ENCODE results near the gene ALG12.

The ALG12 gene

DNA sequence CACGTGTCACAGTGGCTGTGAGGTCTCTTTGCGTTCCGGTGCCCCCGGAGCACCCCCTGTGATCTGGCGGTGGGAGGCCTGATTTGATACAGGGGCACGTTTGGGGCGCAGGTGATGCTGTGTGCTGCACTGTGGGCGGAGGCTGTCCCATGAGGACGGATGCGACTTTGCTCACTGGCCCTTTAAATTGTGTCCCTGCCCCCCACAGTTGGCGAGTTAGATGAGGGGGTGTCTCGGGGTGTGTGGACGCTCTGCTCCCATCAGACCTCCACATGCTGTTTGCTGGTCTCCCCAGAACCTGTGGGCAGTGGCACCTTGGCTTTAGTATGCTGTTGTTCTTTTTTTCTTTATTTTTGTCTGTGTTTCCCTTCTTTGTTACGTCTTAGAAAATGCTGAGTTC, 59.4 kb downstream of the ALG12 start:
- no peak for TF ChIP-seq YY1 (IDR thresholded peaks at IDR 0.05; ENCODE audit: low read depth)
- TF ChIP-seq, protein P1, sequence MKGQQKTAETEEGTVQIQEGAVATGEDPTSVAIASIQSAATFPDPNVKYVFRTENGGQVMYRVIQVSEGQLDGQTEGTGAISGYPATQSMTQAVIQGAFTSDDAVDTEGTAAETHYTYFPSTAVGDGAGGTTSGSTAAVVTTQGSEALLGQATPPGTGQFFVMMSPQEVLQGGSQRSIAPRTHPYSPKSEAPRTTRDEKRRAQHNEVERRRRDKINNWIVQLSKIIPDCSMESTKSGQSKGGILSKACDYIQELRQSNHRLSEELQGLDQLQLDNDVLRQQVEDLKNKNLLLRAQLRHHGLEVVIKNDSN (IDR thresholded peaks at IDR 0.05) = no peak
- TF ChIP-seq EGR1 (IDR thresholded peaks at IDR 0.05) = no peak
- TF ChIP-seq RAD21 (IDR thresholded peaks at IDR 0.05; ENCODE audit: low read depth) = no peak
- TF ChIP-seq ZBTB7A (IDR thresholded peaks at IDR 0.05; ENCODE audit: low read depth) = no peak
- TF ChIP-seq NFIC (IDR thresholded peaks at IDR 0.05) = no peak
- no peak for TF ChIP-seq TCF12 (IDR thresholded peaks at IDR 0.05; ENCODE audit: low read depth)
- TF ChIP-seq CREB1 (IDR thresholded peaks at IDR 0.05; ENCODE audit: low read depth) = no peak
- no peak for TF ChIP-seq TAF1 (IDR thresholded peaks at IDR 0.05; ENCODE audit: low read depth)
- TF ChIP-seq CEBPB (IDR thresholded peaks at IDR 0.05) = no peak

DNA sequence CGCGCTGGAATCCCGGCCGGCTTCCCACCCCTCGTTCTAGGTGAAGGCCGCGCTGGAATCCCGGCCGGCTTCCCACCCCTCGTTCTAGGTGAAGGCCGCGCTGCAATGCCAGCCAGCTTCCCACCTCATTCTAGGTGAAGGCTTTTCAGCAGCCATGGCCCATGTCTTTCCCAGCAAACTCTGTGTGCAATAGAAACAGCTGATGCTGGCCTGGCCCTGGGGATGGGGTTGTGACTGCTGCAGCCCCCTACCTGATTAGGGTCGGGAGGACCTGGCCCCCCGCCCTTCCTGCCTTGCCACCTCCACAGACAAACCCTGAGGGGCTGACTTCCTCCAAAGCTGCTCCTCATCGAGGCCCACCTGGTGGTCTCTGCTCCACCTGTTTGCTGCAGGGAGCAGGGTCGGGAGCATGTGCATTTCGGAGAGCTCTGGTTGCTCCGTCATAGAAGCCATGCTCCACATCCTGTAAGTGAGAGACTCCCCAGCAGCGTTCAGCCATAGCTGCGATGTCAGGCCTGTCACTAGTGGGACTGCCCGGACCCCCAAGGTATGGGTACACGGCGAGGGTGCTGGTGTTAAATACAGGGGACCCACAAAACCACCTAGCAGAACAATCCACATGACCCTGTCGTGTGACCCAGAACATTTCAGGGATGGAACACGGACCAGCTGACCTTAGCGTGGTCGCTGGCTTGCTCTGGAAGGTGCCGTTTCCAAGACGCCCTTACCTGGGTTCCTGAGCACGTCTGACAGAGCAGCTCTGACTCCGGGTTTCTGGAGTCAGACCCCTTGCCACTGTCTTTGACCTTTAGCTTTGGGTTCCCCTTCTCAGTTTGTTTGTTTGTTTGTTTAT, 61.2 kb downstream of the ALG12 start:
- TF ChIP-seq ZBTB7A (IDR thresholded peaks at IDR 0.05; ENCODE audit: low read depth) (no peak), CEBPB (IDR thresholded peaks at IDR 0.05) (no peak)

DNA sequence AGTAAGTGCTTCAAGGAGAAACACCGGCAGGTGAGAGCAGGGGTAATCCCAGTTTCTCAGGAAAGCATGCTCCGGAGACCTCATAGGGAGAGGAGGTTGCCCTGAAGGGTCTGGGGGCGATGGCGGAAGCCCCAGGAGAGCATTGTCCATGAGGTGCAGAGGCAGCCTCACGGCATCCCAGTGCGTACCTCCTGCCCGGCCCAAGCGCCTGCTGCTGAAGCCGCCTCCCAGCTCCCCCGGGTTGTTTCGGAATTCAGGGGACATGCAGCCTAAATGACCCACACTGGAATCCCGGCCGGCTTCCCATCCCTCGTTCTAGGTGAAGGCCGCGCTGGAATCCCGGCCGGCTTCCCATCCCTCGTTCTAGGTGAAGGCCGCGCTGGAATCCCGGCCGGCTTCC, 61.9 kb downstream of the ALG12 start:
- TF ChIP-seq FOXM1 (IDR thresholded peaks at IDR 0.05; ENCODE audit: borderline replicate concordance, low read depth) = no peak
- TF ChIP-seq EGR1 (IDR thresholded peaks at IDR 0.05) = no peak
- no peak for TF ChIP-seq RAD21 (IDR thresholded peaks at IDR 0.05; ENCODE audit: low read depth)
- no peak for TF ChIP-seq YY1 (IDR thresholded peaks at IDR 0.05; ENCODE audit: low read depth)
- no peak for TF ChIP-seq TEAD4 (IDR thresholded peaks at IDR 0.05)
- no peak for TF ChIP-seq CEBPB (IDR thresholded peaks at IDR 0.05)
- no peak for TF ChIP-seq EP300 (IDR thresholded peaks at IDR 0.05; ENCODE audit: borderline replicate concordance)
- no peak for TF ChIP-seq TCF12 (IDR thresholded peaks at IDR 0.05; ENCODE audit: low read depth)
- TF ChIP-seq, protein P1 (IDR thresholded peaks at IDR 0.05) = no peak
- TF ChIP-seq TAF1 (IDR thresholded peaks at IDR 0.05; ENCODE audit: low read depth) = no peak
- TF ChIP-seq, protein P2, sequence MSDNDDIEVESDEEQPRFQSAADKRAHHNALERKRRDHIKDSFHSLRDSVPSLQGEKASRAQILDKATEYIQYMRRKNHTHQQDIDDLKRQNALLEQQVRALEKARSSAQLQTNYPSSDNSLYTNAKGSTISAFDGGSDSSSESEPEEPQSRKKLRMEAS (IDR thresholded peaks at IDR 0.05) = no peak
- TF ChIP-seq, protein P3, sequence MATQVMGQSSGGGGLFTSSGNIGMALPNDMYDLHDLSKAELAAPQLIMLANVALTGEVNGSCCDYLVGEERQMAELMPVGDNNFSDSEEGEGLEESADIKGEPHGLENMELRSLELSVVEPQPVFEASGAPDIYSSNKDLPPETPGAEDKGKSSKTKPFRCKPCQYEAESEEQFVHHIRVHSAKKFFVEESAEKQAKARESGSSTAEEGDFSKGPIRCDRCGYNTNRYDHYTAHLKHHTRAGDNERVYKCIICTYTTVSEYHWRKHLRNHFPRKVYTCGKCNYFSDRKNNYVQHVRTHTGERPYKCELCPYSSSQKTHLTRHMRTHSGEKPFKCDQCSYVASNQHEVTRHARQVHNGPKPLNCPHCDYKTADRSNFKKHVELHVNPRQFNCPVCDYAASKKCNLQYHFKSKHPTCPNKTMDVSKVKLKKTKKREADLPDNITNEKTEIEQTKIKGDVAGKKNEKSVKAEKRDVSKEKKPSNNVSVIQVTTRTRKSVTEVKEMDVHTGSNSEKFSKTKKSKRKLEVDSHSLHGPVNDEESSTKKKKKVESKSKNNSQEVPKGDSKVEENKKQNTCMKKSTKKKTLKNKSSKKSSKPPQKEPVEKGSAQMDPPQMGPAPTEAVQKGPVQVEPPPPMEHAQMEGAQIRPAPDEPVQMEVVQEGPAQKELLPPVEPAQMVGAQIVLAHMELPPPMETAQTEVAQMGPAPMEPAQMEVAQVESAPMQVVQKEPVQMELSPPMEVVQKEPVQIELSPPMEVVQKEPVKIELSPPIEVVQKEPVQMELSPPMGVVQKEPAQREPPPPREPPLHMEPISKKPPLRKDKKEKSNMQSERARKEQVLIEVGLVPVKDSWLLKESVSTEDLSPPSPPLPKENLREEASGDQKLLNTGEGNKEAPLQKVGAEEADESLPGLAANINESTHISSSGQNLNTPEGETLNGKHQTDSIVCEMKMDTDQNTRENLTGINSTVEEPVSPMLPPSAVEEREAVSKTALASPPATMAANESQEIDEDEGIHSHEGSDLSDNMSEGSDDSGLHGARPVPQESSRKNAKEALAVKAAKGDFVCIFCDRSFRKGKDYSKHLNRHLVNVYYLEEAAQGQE (IDR thresholded peaks at IDR 0.05; ENCODE audit: low read depth) = no peak
- no peak for TF ChIP-seq NFIC (IDR thresholded peaks at IDR 0.05)
- no peak for TF ChIP-seq ZBTB7A (IDR thresholded peaks at IDR 0.05; ENCODE audit: low read depth)
- TF ChIP-seq CREB1 (IDR thresholded peaks at IDR 0.05; ENCODE audit: low read depth) = no peak

DNA sequence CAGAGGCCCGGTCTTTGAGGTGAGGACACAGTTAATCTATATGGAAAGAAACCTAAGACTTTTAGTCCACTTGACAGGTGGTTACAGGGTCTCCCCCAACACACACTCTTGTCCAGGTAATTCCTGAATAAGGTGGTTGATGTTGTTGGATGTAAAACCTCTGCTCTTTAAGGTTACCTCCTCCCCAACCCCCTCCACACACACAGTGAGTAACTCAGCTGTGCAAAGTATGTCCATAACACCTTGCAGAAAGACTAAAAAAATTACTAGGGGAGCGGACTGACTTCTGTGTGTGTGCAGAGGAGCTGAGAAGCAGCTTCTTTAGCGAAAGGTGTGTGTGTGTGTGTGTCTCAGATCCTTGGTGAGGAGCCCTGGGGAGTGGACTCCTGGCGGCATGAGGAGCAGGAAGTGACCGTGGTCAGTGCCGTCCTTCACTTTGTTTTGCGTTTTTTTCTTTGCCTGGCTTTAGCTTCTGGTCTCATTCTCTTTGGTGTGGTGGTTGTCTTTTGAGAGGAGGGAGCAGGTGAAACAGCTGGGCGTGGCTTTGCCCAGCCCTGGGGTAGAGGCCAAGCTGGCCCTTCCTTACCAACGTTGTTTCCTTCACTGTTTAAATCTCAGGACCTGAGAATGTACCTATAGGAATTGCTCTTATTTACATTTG, 62.9 kb downstream of the ALG12 start:
- TF ChIP-seq EP300 (IDR thresholded peaks at IDR 0.05; ENCODE audit: borderline replicate concordance) (no peak), NFIC (IDR thresholded peaks at IDR 0.05) (no peak), FOXM1 (IDR thresholded peaks at IDR 0.05; ENCODE audit: borderline replicate concordance, low read depth) (no peak), TAF1 (IDR thresholded peaks at IDR 0.05; ENCODE audit: low read depth) (no peak), RAD21 (IDR thresholded peaks at IDR 0.05; ENCODE audit: low read depth) (no peak), CEBPB (IDR thresholded peaks at IDR 0.05) (no peak), EGR1 (IDR thresholded peaks at IDR 0.05) (no peak), TEAD4 (IDR thresholded peaks at IDR 0.05) (no peak)
- TF ChIP-seq, protein P2 (IDR thresholded peaks at IDR 0.05) = no peak
- TF ChIP-seq, protein P3 (IDR thresholded peaks at IDR 0.05; ENCODE audit: low read depth) = no peak

DNA sequence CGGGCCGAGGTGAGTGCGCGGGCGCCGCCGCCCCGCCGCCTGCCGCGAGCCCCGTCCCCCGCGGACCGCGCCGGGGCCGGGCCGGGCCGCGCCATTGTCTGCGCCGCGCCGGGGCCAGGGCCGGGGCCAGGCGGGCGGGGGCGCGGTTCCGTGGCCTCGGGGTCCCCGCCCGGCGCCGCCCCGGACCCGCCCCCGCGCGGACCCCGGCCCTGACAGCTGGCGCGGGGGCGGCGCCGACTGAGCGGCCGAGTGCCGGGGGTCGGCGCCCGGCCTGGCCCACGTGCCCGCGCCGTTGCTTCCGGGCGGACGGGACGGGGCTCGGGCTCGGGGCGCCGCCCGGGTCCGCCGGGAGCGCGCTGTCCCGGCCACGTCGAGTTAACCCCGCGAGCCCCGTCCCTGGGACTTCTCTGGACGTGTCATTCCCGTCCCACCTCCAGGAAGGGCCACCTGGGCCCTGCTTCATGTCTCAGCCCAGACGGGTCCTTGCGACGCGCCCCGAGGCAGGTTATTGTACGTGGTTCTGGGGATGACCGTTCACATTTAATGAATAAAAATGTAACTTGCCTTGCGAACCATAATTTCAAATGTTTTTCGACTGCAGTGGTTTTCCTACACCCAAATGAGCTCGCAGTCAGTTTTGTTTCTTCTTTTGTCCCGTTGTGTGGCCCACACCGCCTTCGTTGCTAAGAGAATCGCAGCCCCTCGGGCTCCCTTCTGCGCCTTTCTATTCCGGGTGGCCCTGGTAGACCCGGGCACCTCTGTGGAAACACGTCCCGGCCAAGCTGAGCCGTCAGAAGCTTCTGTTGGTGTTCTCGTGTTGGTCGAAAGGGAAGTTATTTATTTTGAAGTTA, 64.0 kb downstream of the ALG12 start:
- TF ChIP-seq CEBPB (IDR thresholded peaks at IDR 0.05) = no peak
- no peak for TF ChIP-seq CREB1 (IDR thresholded peaks at IDR 0.05; ENCODE audit: low read depth)
- TF ChIP-seq FOXM1 (IDR thresholded peaks at IDR 0.05; ENCODE audit: borderline replicate concordance, low read depth) = no peak
- TF ChIP-seq, protein P1 (IDR thresholded peaks at IDR 0.05) = peak; percentile 28
- no peak for TF ChIP-seq TEAD4 (IDR thresholded peaks at IDR 0.05)
- no peak for TF ChIP-seq TAF1 (IDR thresholded peaks at IDR 0.05; ENCODE audit: low read depth)
- no peak for TF ChIP-seq NFIC (IDR thresholded peaks at IDR 0.05)
- TF ChIP-seq, protein P3 (IDR thresholded peaks at IDR 0.05; ENCODE audit: low read depth) = no peak
- TF ChIP-seq RAD21 (IDR thresholded peaks at IDR 0.05; ENCODE audit: low read depth) = no peak
- TF ChIP-seq ZBTB7A (IDR thresholded peaks at IDR 0.05; ENCODE audit: low read depth) = no peak
- TF ChIP-seq EP300 (IDR thresholded peaks at IDR 0.05; ENCODE audit: borderline replicate concordance) = no peak
- TF ChIP-seq YY1 (IDR thresholded peaks at IDR 0.05; ENCODE audit: low read depth) = no peak
- no peak for TF ChIP-seq TCF12 (IDR thresholded peaks at IDR 0.05; ENCODE audit: low read depth)
- no peak for TF ChIP-seq EGR1 (IDR thresholded peaks at IDR 0.05)
- TF ChIP-seq, protein P2 (IDR thresholded peaks at IDR 0.05) = peak; percentile 21; the same call in 1 of the 2 replicates

Measured in Ishikawa (cell line).